SIG-M5 treated with dmso at 0.1 percent for 504 hours (cell line): ENCODE measurements around the gene CD151.

ENCODE experiments used
- DNase-seq: peaks from one replicate; lab custom pipeline; 2025; ENCODE audit not compliant: unreplicated experiment; lab: John Stamatoyannopoulos, UW

The CD151 gene

DNA sequence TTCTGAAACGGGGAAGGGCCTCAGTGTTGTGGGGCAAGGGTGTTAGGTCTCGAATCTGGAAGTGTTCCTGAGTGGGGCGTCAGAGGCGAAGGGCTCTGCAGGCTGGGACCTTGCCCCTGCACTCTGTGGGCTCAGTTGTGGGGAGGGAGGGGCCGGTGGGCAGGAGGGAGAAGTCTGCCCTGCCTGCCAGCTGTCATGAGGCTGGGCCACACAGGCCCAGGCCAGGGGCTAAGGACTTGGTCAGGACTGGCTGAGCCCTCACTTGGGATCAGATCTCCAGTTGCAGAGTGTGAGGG lies 4.9 kb upstream of the CD151 start, which contains the start of gene CRACR2B:
Gene CRACR2B, plus strand, starts transcription at position 23 of the 296 bp plus-strand sequence. CDS start 689 bp downstream, outside the sequence.
- DNase-seq, result no peak

GRCh38 chr11:828506-829175 lies 4.1 kb upstream of the CD151 start:
- no peak for DNase-seq

- no peak for DNase-seq
These were observed 3.4 kb upstream of the CD151 start for GRCh38 chr11:829176-829846.

DNA sequence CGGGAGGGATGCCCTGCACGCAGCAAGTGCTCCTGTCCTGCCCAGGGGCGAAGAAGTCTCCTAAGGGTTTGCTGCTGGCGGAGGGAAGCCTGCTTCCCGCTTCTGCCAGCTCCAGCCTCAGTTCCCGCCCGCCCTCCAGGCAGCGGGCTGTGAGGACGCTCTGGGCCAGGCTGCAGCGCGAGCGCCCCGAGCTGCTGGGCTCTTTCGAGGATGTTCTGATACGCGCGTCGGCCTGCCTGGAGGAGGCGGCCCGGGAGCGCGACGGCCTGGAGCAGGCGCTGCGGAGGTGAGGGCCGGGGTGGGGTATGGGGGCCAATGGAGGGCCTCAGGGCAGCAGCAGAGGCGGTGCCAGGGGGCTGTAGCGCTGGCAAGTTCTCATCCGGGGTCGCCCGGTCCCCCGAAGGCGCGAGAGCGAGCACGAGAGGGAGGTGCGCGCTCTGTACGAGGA lies 2.9 kb upstream of the CD151 start:
- DNase-seq, result no peak

DNA sequence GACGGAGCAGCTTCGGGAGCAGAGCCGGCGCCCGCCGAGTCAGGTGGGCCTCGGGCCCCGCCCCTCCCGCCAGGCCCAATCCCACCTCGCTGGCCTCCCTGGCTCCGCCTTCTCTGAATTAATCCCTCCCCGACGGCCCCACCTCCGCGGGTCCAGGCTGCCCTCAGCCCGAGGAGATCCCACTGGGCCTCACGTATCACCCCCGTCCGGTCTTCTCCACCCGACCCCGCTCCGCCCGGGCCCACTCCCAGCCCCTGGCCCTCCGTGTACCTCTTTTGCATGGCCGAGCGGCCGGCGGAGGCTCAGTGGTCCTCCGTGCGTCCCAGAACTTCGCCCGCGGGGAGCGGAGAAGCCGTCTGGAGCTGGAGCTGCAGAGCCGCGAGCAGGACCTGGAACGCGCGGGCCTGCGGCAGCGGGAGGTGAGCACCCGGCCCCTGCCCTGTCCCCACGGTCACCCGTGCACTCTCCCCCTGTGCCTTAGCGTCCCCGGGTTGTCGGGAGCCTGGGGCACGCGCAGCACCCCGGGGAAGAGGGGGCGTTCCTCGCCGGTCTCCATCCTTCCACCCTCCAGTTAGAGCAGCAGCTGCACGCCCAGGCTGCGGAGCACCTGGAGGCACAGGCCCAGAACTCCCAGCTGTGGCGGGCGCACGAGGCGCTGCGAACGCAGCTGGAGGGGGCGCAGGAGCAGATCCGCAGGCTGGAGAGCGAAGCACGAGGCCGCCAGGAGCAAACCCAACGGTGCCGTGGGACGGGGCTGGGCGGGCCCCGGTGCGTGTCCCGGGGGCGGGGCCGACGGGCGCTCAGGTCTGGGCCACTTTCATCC lies 2.2 kb upstream of the CD151 start:
- DNase-seq, result peak; percentile 36

- DNase-seq, result no peak
These were observed 1.5 kb upstream of the CD151 start for GRCh38 chr11:831118-831864.

GRCh38 chr11:831961-832528 lies 707 bp upstream of the CD151 start:
- DNase-seq, result no peak

- DNase-seq, result no peak
These were observed 501 bp downstream of the CD151 start for GRCh38 chr11:833114-833791.

GRCh38 chr11:833849-834311 lies 1.1 kb downstream of the CD151 start:
- DNase-seq, result no peak

- no peak for DNase-seq
These were observed 1.9 kb downstream of the CD151 start for GRCh38 chr11:834371-835316.

- no peak for DNase-seq
These were observed 3.5 kb downstream of the CD151 start for GRCh38 chr11:836274-836673.

DNA sequence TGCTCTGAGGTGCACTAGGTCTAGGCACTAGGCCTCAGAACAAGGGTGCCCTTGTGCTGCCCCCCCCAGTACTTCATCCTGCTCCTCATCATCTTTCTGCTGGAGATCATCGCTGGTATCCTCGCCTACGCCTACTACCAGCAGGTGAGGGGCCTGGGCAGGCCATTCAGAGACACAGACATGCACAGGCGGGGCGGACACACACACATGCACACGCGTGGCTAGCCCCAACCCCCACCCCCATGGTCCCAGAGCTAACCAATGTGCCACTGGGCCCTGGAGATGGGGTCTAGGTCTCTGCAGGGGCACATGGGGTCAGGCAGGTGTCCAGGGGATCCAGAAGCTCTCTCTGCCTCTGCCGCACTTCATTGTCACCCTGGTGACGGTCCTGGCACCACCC lies 3.9 kb downstream of the CD151 start:
- DNase-seq, result no peak

DNA sequence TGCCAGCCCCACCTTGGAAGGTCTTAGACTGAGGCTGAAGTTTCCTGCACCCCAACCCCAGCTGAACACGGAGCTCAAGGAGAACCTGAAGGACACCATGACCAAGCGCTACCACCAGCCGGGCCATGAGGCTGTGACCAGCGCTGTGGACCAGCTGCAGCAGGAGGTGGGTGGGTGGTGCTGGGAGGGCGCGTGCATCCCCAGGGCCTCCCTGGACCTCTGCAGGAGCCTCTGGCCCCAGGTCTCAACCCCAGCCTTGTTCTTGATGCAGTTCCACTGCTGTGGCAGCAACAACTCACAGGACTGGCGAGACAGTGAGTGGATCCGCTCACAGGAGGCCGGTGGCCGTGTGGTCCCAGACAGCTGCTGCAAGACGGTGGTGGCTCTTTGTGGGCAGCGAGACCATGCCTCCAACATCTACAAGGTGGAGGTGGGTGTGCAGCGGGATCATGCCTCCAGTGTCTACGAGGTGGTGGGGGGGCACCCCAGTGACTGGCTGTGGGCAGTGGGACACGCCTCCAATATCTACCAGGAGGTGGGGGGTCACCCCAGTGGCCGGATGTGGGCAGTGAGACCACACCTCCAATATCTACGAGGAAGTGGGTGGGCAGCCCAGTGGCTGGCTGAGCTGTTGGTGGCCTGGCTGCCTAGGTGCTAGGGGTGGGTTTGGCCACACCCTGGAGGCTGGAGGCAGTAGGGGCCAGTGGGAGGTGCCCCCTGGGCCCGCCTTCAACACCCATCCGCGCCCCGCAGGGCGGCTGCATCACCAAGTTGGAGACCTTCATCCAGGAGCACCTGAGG lies 4.6 kb downstream of the CD151 start:
- DNase-seq, result no peak

GRCh38 chr11:837990-838307 lies 5.2 kb downstream of the CD151 start:
- no peak for DNase-seq

DNA sequence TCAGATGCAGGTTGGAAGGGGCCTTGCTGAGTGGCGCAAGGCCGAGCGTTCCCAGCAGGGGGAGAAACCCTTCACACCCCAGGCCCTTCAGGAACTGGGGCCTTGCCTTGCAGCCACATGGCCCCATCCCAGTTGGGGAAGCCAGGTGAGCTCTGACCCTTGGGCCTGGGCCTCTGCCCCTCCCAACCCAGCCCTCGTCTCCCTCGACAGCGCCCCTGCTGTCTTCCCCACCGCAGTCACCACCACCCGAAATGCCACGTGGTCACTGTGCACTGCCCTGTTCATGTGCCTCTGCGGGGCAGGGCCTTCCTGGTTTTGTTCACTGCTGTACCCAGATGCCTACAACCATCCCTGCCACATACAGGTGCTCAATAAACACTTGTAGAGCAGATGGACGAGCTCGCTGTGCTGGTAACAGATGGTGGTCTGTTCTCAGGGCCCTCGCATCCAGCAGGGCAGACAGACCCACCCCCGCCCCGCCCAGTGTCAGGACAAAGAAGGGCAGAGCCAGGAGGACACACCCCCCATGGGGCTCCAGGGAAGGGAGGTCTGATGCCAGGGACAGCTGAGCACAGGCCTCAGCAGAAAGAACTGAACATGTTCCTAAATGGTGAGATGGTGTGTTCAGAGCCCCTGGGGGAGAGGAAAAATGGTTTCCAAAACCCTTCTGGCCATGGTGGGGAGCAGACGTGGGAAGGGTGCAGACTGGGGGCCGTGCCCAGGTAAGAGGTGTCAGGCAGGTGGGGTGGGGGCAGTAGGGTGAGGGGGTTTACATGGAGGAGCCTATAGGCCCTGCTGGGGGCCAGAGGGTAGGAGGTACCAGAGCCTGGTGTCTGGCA lies 5.9 kb downstream of the CD151 start:
- no peak for DNase-seq

DNA sequence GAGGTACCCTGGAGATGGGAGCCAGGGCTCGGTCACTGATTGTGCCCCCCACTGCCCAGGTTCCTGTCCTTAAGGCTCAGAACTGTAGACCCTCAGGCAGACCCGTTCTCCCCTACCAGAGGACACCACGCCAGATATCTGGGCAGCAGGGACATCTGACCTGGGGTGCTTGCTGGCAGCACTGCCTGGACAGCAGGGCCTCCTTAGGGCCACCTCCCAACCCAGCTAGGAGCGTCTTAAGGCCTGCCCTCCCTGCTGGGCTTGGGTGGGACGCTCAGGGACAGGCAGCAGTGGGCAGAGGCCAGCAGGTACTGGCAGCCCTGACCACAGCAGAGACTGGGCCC lies 6.5 kb downstream of the CD151 start:
- DNase-seq, result no peak

DNA sequence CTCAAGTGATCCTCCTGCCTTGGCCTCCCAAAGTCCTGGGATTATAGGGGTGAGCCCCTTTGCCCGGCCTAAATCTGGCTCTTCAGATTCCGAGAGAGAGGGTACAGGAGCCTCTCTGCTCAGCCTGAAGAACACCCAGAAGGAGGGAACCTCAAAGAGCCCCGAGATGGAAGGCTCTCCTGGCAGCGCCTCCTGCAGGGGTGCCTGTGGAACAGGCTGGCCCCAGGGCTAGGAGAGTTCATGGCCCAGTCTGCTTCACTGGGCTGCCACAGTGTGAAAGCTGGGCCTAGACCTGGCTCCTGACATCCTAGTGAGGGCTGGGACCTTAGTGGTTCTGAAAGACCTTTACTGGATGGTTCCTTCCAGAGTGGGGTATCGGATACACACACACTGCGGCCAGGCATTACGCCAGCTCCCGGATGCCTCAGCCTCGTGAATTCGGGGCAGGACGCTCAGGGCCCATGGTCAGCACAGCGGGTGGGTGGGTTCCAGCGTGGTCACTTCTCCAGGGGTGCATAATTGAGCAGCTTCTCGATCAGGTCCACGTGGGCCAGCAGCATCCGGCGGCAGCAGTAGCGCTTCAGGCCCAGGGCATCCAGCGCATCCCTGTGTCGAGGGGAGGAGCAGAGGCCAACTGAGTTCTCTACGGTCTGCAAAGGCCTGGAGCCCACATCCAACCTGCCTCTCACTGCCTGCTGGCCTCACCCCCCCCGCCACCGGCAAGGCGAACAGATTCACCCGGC lies 7.3 kb downstream of the CD151 start:
- no peak for DNase-seq
